ENCODE measurements around the gene GYPB.
"Not testable (repeated sequence)": the region's sequence is repeated elsewhere in the genome, so short reads cannot be mapped to it uniquely, and the experiment has no call there.

DNA sequence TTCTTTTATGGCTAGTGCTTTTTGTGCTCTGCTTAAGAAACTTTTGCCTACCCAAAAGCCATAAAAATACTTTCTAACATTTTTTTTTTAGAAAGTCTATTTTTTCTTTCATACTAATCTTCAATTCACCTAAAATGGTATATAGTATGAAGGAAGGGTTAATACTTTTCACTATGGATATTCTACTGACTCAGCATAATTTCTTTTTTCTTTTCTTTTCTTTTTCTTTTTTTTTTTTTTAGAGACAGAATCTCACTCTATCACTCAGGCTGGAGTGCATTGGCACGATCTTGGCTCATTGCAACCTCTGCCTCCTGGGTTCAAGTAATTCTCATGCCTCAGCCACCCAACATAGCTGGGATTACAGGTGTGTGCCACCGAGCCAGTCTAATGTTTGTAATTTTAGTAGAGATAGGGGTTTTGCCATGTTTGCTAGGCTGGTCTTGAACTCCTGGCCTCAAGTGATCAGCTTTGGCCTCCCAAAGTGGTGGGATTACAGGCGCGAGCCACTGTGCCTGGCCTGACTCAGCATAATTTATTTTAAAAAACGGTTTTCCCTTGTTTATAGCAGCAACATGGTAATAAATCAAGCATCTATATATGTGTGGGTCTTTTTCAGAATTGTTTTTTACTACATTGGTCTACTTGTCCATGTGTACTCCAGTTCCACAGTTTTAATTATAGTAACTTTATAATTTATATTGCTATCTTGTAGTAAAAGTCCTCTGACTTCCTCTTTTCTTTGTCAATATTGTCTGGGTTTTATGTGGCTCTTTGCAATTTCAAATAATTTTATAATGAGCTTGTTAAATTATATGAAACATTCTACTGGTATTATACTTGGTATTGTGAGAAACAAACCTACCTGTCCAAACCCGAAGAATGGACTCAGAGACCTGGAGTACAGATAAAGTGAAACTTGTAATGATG lies 30.6 kb upstream of the GYPB start:
- not testable (repeated sequence) for TF ChIP-seq CTCF, POLR2A, POLR2AphosphoS5, EP300 (IDR thresholded peaks at IDR 0.05)

All from gastroesophageal sphincter (tissue), 3 donors.